ENCODE measurements around the gene HDAC11. TPM values are rescaled to one million over a fixed set of nuclear protein-coding genes. Genes with fewer than 3 reads are reported as not detected.
A peak's percentile ranks its signal among the peaks of the same experiment; 100 is the strongest.

The HDAC11 gene
- total and polyA plus RNA-seq, 9 of the 15 experiments (the other 6 are each of a cell fraction or from before 2014, with no cell fraction given) = 0.60 to 6.0 (median 4.5) TPM

DNA sequence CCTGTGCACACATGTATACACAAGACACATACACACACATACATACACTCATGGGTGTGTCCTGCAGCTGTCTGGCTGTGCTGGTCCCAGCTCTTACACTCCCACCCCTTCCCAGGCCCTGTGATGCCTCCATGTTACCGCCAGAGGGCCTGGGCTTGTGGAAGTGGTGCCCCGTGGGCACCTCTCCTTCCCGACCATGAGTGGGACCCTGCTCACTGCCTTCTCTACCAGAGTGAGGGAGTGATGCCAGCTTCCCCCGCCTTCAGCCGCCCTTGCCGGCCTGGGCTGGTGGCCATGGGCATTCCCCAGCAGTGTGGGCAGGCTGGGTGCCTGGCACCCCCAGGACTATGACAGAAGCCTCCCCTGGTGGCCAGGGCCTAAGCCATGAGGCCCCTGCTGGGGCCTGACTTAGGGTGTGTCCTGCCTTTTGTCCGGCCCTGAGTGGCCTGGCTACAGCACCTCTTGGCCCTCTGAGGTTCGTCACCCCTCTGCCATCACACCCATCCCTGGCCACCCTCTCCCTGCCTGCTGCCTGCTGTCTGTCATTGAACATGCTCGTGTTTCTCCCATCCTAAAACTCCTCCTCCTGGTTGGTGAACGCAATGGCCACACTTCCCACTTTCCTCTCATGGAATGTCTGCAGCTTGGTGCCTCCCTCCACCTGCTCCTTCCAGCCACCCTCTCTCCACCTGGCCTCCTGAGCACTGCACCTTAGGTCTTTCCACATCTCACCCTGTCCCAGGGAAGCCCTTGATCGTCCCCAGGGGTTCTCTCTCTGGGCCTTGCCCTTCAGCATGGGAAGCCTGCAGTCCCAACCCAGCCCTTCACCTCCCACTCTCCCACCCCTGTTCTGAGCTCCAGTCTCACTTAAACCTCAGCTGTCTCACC lies 14.6 kb downstream of the HDAC11 start:
- Histone ChIP-seq H3K9me1 (ENCODE audit: control insufficient read depth, insufficient read depth, low read length) (no peaks in the 10 kb centered on the region), H4K20me1 (replicated peaks; ENCODE audit: control insufficient read depth, insufficient read depth, low read length) (peaks cover 20% of the 10 kb centered on the region), H3K4me3 (no peak overlapping the region), H3K36me3 (ENCODE audit: control insufficient read depth, insufficient read depth, low read length) (no peaks in the 10 kb centered on the region), H3K4me1 (replicated peaks in 1 of 2; ENCODE audit: control insufficient read depth in 2 of 2, insufficient read depth in 2 of 2, low read length in 2 of 2) (peaks cover 0 to 16% of the 10 kb centered on the region in 2 experiments; a peak in 3 of 5 replicates), H3K9me3 (replicated peaks; ENCODE audit: control insufficient read depth, insufficient read depth, low read depth, low read length) (no peaks in the 10 kb centered on the region), H2AFZ (ENCODE audit: low read depth, low read length) (no peak overlapping the region), H3K79me2 (ENCODE audit: control insufficient read depth, insufficient read depth, low read length) (no peaks in the 10 kb centered on the region), H3K4me2 (ENCODE audit: insufficient read depth, low read length) (no peak overlapping the region), H3K9ac (ENCODE audit: insufficient read depth in 1 of 2, low read depth in 2 of 2, low read length in 2 of 2) (peak overlapping the region in 1 of 2 experiments; percentile 47; a peak in 2 of 4 replicates), H3K27me3 (ENCODE audit: control insufficient read depth in 2 of 2, insufficient read depth in 2 of 2, low read length in 2 of 2) (no peaks in the 10 kb centered on the region), H3K27ac (ENCODE audit: extremely low read depth, low read depth, low read length) (no peak overlapping the region)
- in situ Hi-C loops (cut with MboI) (loop anchor here (5.0 to 10.0 kb wide), 2 partner anchors 153 to 390 kb away; partner anchors contain the start of gene WNT7A), intact Hi-C loops (cut with micrococcal nuclease) (loop anchor here (5.0 kb wide), 2 partner anchors 43 to 388 kb away; partner anchors contain the start of gene WNT7A)
- BruUV-seq (replicated peaks) = no TSS peak
- 16% methylated on average over 11 of the region's 11 CpGs for WGBS (ENCODE audit: insufficient coverage, low coverage, missing lambda C conversion rate)
- ChIA-PET POLR2A (interaction anchor here (0.8 to 1.8 kb wide), 3 partner anchors 9 to 153 kb away, joined by 3 to 5 read pairs (median 3); no protein-coding TSS in a partner anchor), CTCF (ENCODE audit: low intra/inter-chr PET ratio) (interaction anchor here (0.5 to 5.3 kb wide), 3 partner anchors 52 to 154 kb away, joined by 3 to 138 read pairs (median 4); no protein-coding TSS in a partner anchor)
- FAIRE-seq (peak; percentile 32), DNase-seq (ENCODE audit: extremely low read depth in 1 of 4, low spot score in 3 of 4) (peak; percentile 54 to 72 (median 64)), ATAC-seq (peak; percentile 74)
- TF ChIP-seq ZNF232 (CRISPR knock-in tag; IDR thresholded peaks at IDR 0.05) (no peak), RAD21 (CRISPR knock-in tag; conservative IDR thresholded peaks at IDR 0.05 in 1 of 2, IDR thresholded peaks at IDR 0.05 in 1 of 2) (peak in 1 of 2 experiments; percentile 49; a peak in 2 of 4 replicates), SPI1 (IDR thresholded peaks at IDR 0.05; ENCODE audit: borderline replicate concordance, low read depth, low read length) (peak; percentile 9; the same call in 1 of the 2 replicates), RBBP5 (IDR thresholded peaks at IDR 0.05; ENCODE audit: borderline replicate concordance, insufficient read depth, low read length, poor library complexity, severe bottlenecking) (peak; percentile 38), HNRNPL (IDR thresholded peaks at IDR 0.05; ENCODE audit: low read depth, low read length) (0 out of 2 replicates have a peak, but pooled peaks have one; percentile 35), MCM5 (IDR thresholded peaks at IDR 0.05; ENCODE audit: low read depth) (no peak), ZNF699 (CRISPR knock-in tag; IDR thresholded peaks at IDR 0.05; ENCODE audit: insufficient replicate concordance) (no peak), SAFB (IDR thresholded peaks at IDR 0.05; ENCODE audit: borderline replicate concordance, low read depth, low read length) (peak; percentile 69; the same call in 1 of the 2 replicates), ZNF695 (CRISPR knock-in tag; IDR thresholded peaks at IDR 0.05) (no peak), ZSCAN29 (IDR thresholded peaks at IDR 0.05) (no peak), ZNF121 (CRISPR knock-in tag; conservative IDR thresholded peaks at IDR 0.05) (peak; percentile 26; the same call in 1 of the 2 replicates), MEIS2 (IDR thresholded peaks at IDR 0.05; ENCODE audit: partially characterized antibody) (no peak)
- TF ChIP-seq, protein P1, sequence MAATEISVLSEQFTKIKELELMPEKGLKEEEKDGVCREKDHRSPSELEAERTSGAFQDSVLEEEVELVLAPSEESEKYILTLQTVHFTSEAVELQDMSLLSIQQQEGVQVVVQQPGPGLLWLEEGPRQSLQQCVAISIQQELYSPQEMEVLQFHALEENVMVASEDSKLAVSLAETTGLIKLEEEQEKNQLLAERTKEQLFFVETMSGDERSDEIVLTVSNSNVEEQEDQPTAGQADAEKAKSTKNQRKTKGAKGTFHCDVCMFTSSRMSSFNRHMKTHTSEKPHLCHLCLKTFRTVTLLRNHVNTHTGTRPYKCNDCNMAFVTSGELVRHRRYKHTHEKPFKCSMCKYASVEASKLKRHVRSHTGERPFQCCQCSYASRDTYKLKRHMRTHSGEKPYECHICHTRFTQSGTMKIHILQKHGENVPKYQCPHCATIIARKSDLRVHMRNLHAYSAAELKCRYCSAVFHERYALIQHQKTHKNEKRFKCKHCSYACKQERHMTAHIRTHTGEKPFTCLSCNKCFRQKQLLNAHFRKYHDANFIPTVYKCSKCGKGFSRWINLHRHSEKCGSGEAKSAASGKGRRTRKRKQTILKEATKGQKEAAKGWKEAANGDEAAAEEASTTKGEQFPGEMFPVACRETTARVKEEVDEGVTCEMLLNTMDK (IDR thresholded peaks at IDR 0.05; ENCODE audit: borderline replicate concordance, insufficient read depth, low read depth, low read length, poor library complexity, severe bottlenecking) = no peak
- TF ChIP-seq, protein P2, sequence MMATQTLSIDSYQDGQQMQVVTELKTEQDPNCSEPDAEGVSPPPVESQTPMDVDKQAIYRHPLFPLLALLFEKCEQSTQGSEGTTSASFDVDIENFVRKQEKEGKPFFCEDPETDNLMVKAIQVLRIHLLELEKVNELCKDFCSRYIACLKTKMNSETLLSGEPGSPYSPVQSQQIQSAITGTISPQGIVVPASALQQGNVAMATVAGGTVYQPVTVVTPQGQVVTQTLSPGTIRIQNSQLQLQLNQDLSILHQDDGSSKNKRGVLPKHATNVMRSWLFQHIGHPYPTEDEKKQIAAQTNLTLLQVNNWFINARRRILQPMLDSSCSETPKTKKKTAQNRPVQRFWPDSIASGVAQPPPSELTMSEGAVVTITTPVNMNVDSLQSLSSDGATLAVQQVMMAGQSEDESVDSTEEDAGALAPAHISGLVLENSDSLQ (IDR thresholded peaks at IDR 0.05) = peak; percentile 8; the same call in 1 of the 2 replicates

Data from K562 (cell line).